HAP-1 (cell line): Measurements from ENCODE around the gene ANTKMT.
A peak's percentile ranks its signal among the peaks of the same experiment; 100 is the strongest.

Experiments used
- DNase-seq, 2 experiments: peaks; one replicate each; pipeline ENCODE4 v3.0.0-alpha.2; 2016 to 2020; ENCODE audit warnings: low spot score in 2 of 2
- H3K27me3 ChIP-seq: fragments of 250-450 bp; sonication (Bioruptor Pico); 2 replicates; pipeline ENCODE4 v1.5.1; 2020; ENCODE audit warnings: low read depth, mild to moderate bottlenecking, moderate library complexity
- H3K36me3 ChIP-seq: fragments of 250-450 bp; sonication (Bioruptor Pico); replicated peaks from 2 replicates; pipeline ENCODE4 v1.5.1; 2020; ENCODE audit warnings: mild to moderate bottlenecking
- H3K4me1 ChIP-seq: fragments of 250-450 bp; sonication (Bioruptor Pico); 2 replicates; pipeline ENCODE4 v1.5.1; 2020; ENCODE audit warnings: mild to moderate bottlenecking
- H3K4me3 ChIP-seq: fragments of 250-450 bp; sonication (Bioruptor Pico); 2 replicates; pipeline ENCODE4 v1.5.1; 2020; ENCODE audit warnings: mild to moderate bottlenecking, moderate library complexity
- H3K9me3 ChIP-seq: fragments of 250-450 bp; sonication (Bioruptor Pico); 2 replicates; pipeline ENCODE4 v1.5.1; 2020; ENCODE audit warnings: mild to moderate bottlenecking, moderate library complexity
- in situ Hi-C: fragments of 300-500 bp; cut with MboI; formaldehyde crosslinking; loops from 3 replicates; pipeline ENCODE4 v1.14.3; 2020; ENCODE audit warnings: low sequenced_read_pairs, inconsistent platforms, mixed read lengths

ANTKMT gene

GRCh38 chr16:678209-678857 is 42.6 kb upstream of the ANTKMT start:
- Histone ChIP-seq H3K9me3 (no peaks in the 10 kb centered on the region), H3K4me1 (peaks cover 26% of the 10 kb centered on the region), H3K36me3 (peaks cover 36% of the 10 kb centered on the region), H3K27me3 (no peaks in the 10 kb centered on the region), H3K4me3 (no peak overlapping the region)
- DNase-seq: no peak
- in situ Hi-C loops: no loop called here

DNA sequence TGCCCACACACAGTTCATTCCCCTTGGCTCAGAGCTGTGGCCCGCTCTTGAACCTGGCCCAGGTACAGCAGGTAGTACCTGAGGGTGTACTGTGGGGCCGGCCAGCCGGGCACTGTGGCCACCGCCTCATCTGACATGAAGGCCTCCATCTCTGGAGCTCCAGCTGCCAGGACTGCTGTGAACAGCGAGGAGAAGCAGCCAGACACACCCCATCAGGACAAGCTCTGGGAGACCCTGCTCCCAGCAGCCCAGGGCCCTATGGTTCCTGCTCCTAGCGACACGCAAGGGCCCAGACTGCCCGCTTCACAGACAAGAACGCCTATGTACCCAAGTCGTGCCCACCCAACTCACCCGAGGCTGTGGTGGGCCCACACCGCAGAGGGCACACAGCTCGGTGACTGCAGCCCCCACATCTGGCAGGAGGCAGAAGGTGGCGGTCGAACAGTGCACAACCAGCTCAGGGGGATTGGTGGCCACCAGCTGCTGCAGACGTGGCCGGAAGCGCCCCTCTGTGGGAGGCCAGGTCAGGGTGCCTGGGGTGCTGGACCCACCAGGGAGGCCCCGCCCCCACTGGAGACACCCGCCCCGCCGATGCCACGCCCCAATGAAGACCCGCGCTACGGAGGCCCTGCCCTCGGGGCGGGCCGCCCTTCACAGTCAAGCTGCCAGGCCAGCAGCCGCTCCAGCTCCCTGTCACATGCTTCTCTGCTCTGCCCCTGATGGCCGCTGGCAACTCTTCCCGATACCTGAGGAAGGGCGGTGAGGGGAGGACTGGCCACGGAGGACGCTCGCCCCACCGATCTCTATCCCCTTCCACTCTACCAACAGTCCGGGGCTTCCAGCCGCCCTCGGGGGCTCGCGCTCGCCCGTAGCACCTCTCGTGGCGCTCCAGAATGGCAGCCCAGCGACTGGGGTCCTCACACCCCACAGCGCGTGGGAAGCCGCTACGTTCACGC is 41.8 kb upstream of the ANTKMT start:
- Histone ChIP-seq H3K36me3 (peaks cover 29% of the 10 kb centered on the region), H3K4me3 (peak overlapping the region; percentile 40), H3K4me1 (peaks cover 26% of the 10 kb centered on the region), H3K27me3 (no peaks in the 10 kb centered on the region), H3K9me3 (no peaks in the 10 kb centered on the region)
- peak; percentile 65 to 89 for DNase-seq
- in situ Hi-C loops: no loop called here

- Histone ChIP-seq H3K4me1 (peaks cover 26% of the 10 kb centered on the region), H3K27me3 (no peaks in the 10 kb centered on the region), H3K9me3 (no peaks in the 10 kb centered on the region), H3K4me3 (peak within 1 kb of the TSS; percentile 66), H3K36me3 (peaks cover 26% of the 10 kb centered on the region)
- peak; percentile 80 to 98 for DNase-seq
- in situ Hi-C loops: no loop called here
These were observed 40.9 kb upstream of the ANTKMT start, which contains the start of gene STUB1 for GRCh38 chr16:679814-680624. TSS of gene STUB1 (plus strand) at chr16:680410. CDS start at chr16:680526, 116 bp downstream.

- peaks cover 26% of the 10 kb centered on the region for H3K4me1 ChIP-seq
- in situ Hi-C loops: no loop called here
- peak overlapping the region; percentile 66 for H3K4me3 ChIP-seq
- H3K27me3 ChIP-seq: no peaks in the 10 kb centered on the region
- H3K9me3 ChIP-seq: no peaks in the 10 kb centered on the region
- DNase-seq: no peak
- H3K36me3 ChIP-seq: peaks cover 31% of the 10 kb centered on the region
These were observed 40.4 kb upstream of the ANTKMT start for GRCh38 chr16:680625-680945.

DNA sequence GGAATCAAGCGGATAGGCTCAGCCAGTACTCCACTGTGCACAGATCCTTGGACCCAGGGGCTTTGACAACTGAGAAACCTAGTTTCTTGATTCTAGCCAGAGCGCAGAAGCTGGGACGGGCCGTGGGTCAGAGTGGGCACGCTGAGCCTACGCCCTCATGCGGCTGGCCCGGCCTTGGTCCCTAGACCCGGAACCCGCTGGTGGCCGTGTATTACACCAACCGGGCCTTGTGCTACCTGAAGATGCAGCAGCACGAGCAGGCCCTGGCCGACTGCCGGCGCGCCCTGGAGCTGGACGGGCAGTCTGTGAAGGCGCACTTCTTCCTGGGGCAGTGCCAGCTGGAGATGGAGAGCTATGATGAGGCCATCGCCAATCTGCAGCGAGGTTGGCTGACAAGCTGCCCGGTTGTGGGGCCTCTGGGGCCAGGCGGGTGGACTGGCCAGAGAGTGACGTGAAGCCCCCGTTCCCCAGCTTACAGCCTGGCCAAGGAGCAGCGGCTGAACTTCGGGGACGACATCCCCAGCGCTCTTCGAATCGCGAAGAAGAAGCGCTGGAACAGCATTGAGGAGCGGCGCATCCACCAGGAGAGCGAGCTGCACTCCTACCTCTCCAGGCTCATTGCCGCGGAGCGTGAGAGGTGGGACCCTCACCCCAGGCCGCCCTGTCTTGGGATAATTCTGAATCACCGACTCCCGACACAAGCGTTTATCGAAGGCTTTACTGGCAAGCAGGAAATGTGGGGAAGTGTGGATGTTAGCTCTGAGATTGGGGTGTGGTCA is 39.8 kb upstream of the ANTKMT start:
- Histone ChIP-seq H3K27me3 (no peaks in the 10 kb centered on the region), H3K9me3 (no peaks in the 10 kb centered on the region), H3K4me1 (peaks cover 26% of the 10 kb centered on the region), H3K36me3 (peaks cover 35% of the 10 kb centered on the region), H3K4me3 (peak overlapping the region; percentile 66)
- in situ Hi-C loops: no loop called here
- DNase-seq: peak in 1 of 2 experiments; percentile 62

GRCh38 chr16:681746-682427 is 39.1 kb upstream of the ANTKMT start:
- peak overlapping the region; percentile 66 for H3K4me3 ChIP-seq
- H3K27me3 ChIP-seq: no peaks in the 10 kb centered on the region
- in situ Hi-C loops: no loop called here
- DNase-seq: no peak
- H3K4me1 ChIP-seq: peaks cover 26% of the 10 kb centered on the region
- H3K9me3 ChIP-seq: no peaks in the 10 kb centered on the region
- H3K36me3 ChIP-seq: peaks cover 42% of the 10 kb centered on the region

- Histone ChIP-seq H3K27me3 (no peaks in the 10 kb centered on the region), H3K4me3 (peak overlapping the region; percentile 50), H3K36me3 (peaks cover 49% of the 10 kb centered on the region), H3K9me3 (no peaks in the 10 kb centered on the region), H3K4me1 (peaks cover 26% of the 10 kb centered on the region)
- DNase-seq: no peak
- in situ Hi-C loops: no loop called here
These were observed 38.2 kb upstream of the ANTKMT start for GRCh38 chr16:682493-683395.

- in situ Hi-C loops: no loop called here
- peaks cover 49% of the 10 kb centered on the region for H3K36me3 ChIP-seq
- H3K4me1 ChIP-seq: peaks cover 26% of the 10 kb centered on the region
- DNase-seq: peak in 1 of 2 experiments; percentile 62
- H3K9me3 ChIP-seq: no peaks in the 10 kb centered on the region
- no peaks in the 10 kb centered on the region for H3K27me3 ChIP-seq
- peak overlapping the region; percentile 50 for H3K4me3 ChIP-seq
These were observed 37.4 kb upstream of the ANTKMT start for GRCh38 chr16:683396-684070.

DNA sequence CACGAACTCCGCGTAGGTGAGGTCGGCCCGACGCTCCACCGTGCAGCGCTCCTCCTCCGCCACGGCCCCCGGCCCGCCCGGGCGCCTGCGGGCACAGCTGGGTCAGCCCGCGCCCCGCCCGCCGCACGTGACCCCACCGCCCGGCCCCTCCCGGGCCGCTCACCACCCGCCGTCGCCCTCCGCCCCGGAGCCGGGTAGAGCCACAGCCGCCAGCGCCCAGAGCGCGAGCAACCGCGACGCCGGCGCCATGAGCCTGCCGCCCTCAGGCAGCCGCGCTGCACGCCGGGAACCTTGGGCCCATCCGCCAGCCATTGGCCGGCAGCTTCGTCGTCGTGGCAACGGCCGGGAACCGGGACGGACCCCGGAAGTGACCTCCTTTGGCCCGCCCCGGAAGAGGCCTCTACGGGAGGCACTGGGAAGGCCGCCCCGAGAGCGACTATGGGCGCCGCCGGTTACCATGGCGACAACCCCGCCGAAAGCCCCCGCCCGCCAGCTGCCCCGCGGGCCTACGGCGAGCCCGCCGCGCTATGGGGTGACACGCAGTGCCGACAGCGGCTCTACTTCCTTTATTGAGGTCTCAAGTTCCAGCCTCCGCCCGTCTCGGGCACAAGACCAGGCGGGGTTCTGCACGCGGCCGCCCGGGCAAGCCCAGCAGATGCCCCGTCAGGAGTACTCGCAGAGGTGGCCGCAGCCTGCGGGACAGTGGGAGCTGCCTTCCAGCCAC is 36.7 kb upstream of the ANTKMT start, which contains the start of gene JMJD8:
TSS of gene JMJD8 (minus strand) at position 264 of the 724 bp plus-strand sequence. CDS start at position 249, 15 bp downstream.
- peaks cover 25% of the 10 kb centered on the region for H3K4me1 ChIP-seq
- peak; percentile 94 to 99 for DNase-seq
- H3K9me3 ChIP-seq: no peaks in the 10 kb centered on the region
- peaks cover 49% of the 10 kb centered on the region for H3K36me3 ChIP-seq
- H3K27me3 ChIP-seq: no peaks in the 10 kb centered on the region
- peak within 1 kb of the TSS; percentile 50 for H3K4me3 ChIP-seq
- in situ Hi-C loops: no loop called here

DNA sequence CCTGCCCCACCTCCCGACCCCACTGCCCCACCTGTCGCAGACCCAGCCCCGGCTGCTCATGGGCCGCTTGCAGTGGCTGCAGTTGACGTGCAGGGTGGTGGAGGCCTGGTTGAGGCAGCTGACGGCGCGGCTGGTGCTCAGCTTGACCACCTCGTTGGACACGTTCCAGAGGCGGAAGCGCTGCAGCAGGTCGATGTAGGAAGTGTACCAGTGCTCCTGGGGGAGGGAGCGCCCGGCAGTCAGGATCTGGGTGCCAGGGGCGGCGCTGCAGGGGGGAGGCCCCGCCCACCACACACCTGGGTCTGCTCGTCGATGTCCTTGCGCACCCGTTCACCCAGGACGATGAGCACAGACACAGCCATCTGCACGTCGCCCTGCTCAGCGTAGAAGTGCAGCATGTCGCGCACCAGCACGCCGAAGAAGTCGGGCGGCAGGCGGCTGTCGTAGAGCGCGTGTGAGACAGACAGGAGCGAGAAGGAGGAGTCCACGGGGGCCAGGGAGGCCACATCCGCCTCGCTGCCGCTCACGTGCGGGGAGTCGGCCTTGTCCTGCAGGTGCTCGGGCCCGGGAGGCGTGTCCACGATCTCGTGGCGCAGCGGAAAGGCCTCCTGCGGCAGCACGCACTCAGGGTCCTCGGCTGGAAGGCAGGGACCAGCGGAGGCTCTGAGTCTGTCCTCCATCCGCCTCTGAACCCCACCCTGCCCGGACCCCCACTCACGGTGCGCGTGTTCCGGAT is 35.8 kb upstream of the ANTKMT start:
- Histone ChIP-seq H3K27me3 (no peaks in the 10 kb centered on the region), H3K36me3 (peaks cover 49% of the 10 kb centered on the region), H3K9me3 (no peaks in the 10 kb centered on the region), H3K4me1 (peaks cover 26% of the 10 kb centered on the region), H3K4me3 (no peak overlapping the region)
- in situ Hi-C loops: no loop called here
- no peak for DNase-seq
